Endothelial cell of umbilical vein (primary cell): Measurements from ENCODE around the gene EIF2D.

Experiments used
- EZH2 ChIP-seq: IDR thresholded peaks from 2 replicates; pipeline ENCODE4 v1.6.1; 2012; ENCODE audit warnings: borderline replicate concordance, low read depth, mild to moderate bottlenecking, moderate library complexity, low read length, inconsistent platforms; ENCODE audit not compliant: severe bottlenecking
- JUN ChIP-seq: IDR thresholded peaks from 2 replicates; pipeline ENCODE4 v1.6.1; 2011; ENCODE audit warnings: borderline replicate concordance, low read depth; ENCODE audit not compliant: insufficient read length, insufficient read depth
- POLR2A ChIP-seq: IDR thresholded peaks from 2 replicates; pipeline ENCODE4 v1.6.1; 2012; ENCODE audit warnings: low read depth, mild to moderate bottlenecking, control low read depth, low read length
- POLR2AphosphoS5 ChIP-seq: IDR thresholded peaks from 2 replicates; pipeline ENCODE4 v1.6.1; 2012; ENCODE audit warnings: low read depth, mild to moderate bottlenecking, control low read depth, low read length, moderate library complexity; ENCODE audit not compliant: insufficient read depth
- TF ChIP-seq, protein P1 (sequence below), 2 donors: IDR thresholded peaks; 1 replicate in 1 of 2; 2 replicates in 1 of 2; pipeline ENCODE4 v1.5.1; 2011; ENCODE audit warnings: low read length in 2 of 2, mild to moderate bottlenecking in 2 of 2, moderate library complexity in 2 of 2, control low read depth in 1 of 2, inconsistent platforms in 1 of 2, low read depth in 1 of 2; ENCODE audit not compliant: insufficient read depth in 1 of 2; ENCODE audit errors: extremely low read depth in 1 of 2
- TF ChIP-seq, protein P2 (sequence below): IDR thresholded peaks from 2 replicates; pipeline ENCODE4 v1.6.1; 2011; ENCODE audit not compliant: insufficient read depth, insufficient read length

DNA sequence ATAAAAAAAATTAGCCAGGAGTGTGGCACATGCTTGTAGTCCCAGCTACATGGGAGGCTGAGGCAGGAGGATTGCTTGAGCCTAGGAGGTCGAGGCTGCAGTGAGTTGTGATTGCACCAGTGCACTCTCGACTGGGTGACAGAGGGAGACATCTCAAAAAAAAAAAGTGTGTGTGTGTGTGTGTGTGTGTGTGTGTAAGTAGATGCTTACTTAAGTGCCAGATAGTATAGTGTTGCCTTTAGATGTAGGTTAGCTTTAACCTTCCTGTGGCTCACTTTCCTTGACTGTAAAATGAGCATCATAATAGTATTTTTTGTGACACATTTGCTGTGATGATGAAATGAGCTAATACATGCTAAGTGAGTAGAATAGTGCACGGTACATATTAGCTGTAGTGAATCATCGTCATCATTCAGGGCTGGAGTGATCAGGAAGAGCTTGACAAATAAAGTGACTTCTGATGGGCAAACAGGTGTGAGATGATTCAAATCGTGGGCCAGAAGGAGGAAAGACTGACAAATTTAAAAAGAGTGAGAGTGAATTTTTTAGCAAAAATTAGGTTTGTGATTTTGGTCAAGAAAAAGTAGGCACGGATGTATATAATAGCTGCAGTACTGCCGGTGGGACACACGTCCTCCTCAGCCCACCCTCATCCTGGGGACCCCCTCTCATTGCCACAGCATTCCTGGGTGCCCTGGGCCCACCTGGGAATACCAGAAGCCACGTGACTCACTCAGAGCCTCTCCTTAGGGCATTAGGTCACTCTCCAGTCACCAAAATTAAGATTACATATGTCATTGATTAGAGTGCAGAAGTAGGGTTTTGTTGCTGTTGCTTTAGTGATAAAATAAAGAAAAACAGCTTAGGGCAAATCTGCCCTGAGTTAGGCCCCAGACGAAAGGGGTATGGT is 33.9 kb downstream of the EIF2D start:
- TF ChIP-seq, protein P1, sequence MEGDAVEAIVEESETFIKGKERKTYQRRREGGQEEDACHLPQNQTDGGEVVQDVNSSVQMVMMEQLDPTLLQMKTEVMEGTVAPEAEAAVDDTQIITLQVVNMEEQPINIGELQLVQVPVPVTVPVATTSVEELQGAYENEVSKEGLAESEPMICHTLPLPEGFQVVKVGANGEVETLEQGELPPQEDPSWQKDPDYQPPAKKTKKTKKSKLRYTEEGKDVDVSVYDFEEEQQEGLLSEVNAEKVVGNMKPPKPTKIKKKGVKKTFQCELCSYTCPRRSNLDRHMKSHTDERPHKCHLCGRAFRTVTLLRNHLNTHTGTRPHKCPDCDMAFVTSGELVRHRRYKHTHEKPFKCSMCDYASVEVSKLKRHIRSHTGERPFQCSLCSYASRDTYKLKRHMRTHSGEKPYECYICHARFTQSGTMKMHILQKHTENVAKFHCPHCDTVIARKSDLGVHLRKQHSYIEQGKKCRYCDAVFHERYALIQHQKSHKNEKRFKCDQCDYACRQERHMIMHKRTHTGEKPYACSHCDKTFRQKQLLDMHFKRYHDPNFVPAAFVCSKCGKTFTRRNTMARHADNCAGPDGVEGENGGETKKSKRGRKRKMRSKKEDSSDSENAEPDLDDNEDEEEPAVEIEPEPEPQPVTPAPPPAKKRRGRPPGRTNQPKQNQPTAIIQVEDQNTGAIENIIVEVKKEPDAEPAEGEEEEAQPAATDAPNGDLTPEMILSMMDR (IDR thresholded peaks at IDR 0.05; ENCODE audit: extremely low read depth in 1 of 2, insufficient read depth in 1 of 2, low read depth in 1 of 2, low read length in 2 of 2), result no peak
- TF ChIP-seq POLR2A (no peak), EZH2 (no peak), POLR2AphosphoS5 (no peak), JUN (no peak)
- TF ChIP-seq, protein P2, sequence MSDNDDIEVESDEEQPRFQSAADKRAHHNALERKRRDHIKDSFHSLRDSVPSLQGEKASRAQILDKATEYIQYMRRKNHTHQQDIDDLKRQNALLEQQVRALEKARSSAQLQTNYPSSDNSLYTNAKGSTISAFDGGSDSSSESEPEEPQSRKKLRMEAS, result no peak
